Keratinocyte (primary cell): ENCODE measurements around the gene FAM153A.
"Not testable (repeated sequence)": the region's sequence is repeated elsewhere in the genome, so short reads cannot be mapped to it uniquely, and the experiment has no call there.

Experiments used
- EZH2 ChIP-seq: IDR thresholded peaks from one replicate; pipeline ENCODE4 v1.6.1; 2012; ENCODE audit warnings: inconsistent platforms, mild to moderate bottlenecking, low read length, moderate library complexity
- TF ChIP-seq, protein P1 (sequence below), 3 experiments: IDR thresholded peaks in 1 of 3; conservative IDR thresholded peaks in 1 of 3; optimal IDR thresholded peaks in 1 of 3; 2 replicates in 2 of 3; 3 replicates in 1 of 3; pipeline versions ENCODE3 to v1.5.1; 2011; ENCODE audit warnings: low read length in 3 of 3, mild to moderate bottlenecking in 3 of 3, moderate library complexity in 2 of 3, control low read depth in 1 of 3, inconsistent platforms in 1 of 3; ENCODE audit not compliant: insufficient read depth in 2 of 3; ENCODE audit errors: extremely low read depth in 1 of 3

DNA sequence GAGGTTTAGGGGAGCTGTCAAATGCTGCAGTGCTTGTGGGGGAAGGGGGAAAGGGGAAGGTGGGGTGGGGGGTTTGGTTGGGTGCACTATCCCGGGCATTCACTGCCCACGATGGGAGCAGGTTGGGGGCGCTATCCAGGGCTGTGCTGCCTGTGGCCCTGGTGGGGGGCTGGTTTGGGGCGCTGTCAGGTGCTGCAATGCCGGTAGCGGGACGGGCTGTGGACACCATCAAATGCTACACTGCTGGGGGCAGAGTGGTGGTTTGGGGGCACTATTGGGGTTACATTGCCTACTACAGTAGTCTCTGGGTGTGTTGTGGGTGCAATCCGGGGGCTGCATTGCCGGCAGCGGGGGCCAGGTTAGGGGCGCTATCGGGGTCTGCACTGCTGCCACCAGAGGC is 25.7 kb upstream of the FAM153A start:
- TF ChIP-seq, protein P1, sequence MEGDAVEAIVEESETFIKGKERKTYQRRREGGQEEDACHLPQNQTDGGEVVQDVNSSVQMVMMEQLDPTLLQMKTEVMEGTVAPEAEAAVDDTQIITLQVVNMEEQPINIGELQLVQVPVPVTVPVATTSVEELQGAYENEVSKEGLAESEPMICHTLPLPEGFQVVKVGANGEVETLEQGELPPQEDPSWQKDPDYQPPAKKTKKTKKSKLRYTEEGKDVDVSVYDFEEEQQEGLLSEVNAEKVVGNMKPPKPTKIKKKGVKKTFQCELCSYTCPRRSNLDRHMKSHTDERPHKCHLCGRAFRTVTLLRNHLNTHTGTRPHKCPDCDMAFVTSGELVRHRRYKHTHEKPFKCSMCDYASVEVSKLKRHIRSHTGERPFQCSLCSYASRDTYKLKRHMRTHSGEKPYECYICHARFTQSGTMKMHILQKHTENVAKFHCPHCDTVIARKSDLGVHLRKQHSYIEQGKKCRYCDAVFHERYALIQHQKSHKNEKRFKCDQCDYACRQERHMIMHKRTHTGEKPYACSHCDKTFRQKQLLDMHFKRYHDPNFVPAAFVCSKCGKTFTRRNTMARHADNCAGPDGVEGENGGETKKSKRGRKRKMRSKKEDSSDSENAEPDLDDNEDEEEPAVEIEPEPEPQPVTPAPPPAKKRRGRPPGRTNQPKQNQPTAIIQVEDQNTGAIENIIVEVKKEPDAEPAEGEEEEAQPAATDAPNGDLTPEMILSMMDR (optimal IDR thresholded peaks at IDR 0.05 in 1 of 3, IDR thresholded peaks at IDR 0.05 in 1 of 3, conservative IDR thresholded peaks at IDR 0.05 in 1 of 3; ENCODE audit: extremely low read depth in 1 of 3, insufficient read depth in 2 of 3, low read length in 3 of 3), result not testable (repeated sequence)
- TF ChIP-seq EZH2, result not testable (repeated sequence)
